HuH-7 (cell line): ENCODE measurements around the gene VAV2.

Experiments used
- DNase-seq: peaks from one replicate; pipeline ENCODE4 v3.0.0; 2011; ENCODE audit warnings: low spot score

VAV2 gene

GRCh38 chr9:133739408-133740280 lies 252.5 kb downstream of the VAV2 start:
- peak; percentile 78 for DNase-seq

- no peak for DNase-seq
Observed at GRCh38 chr9:133738640-133739225, 253.4 kb downstream of the VAV2 start.

GRCh38 chr9:133737774-133738639 lies 254.1 kb downstream of the VAV2 start, which contains the start of gene SARDH:
Gene SARDH (minus strand): TSS chr9:133738352. CDS start chr9:133734173, 4,179 bp downstream.
- peak; percentile 96 for DNase-seq

GRCh38 chr9:133737071-133737773 lies 254.9 kb downstream of the VAV2 start:
- DNase-seq = no peak

GRCh38 chr9:133735931-133736330 lies 256.2 kb downstream of the VAV2 start:
- no peak for DNase-seq

GRCh38 chr9:133735415-133735775 lies 256.7 kb downstream of the VAV2 start:
- DNase-seq = no peak

GRCh38 chr9:133734590-133735414 lies 257.3 kb downstream of the VAV2 start:
- no peak for DNase-seq

GRCh38 chr9:133733796-133734533 lies 258.2 kb downstream of the VAV2 start:
- no peak for DNase-seq

- no peak for DNase-seq
Observed at GRCh38 chr9:133733421-133733795, 258.7 kb downstream of the VAV2 start.

- DNase-seq = no peak
Observed at GRCh38 chr9:133732639-133733408, 259.3 kb downstream of the VAV2 start.

- DNase-seq = peak; percentile 61
Observed at GRCh38 chr9:133731876-133732638, 260.1 kb downstream of the VAV2 start.

- no peak for DNase-seq
Observed at GRCh38 chr9:133730994-133731715, 261.0 kb downstream of the VAV2 start.

- DNase-seq = no peak
Observed at GRCh38 chr9:133729617-133730281, 262.4 kb downstream of the VAV2 start.

GRCh38 chr9:133728856-133729616 lies 263.1 kb downstream of the VAV2 start:
- no peak for DNase-seq

- no peak for DNase-seq
Observed at GRCh38 chr9:133727876-133728441, 264.2 kb downstream of the VAV2 start.

GRCh38 chr9:133727277-133727875 lies 264.7 kb downstream of the VAV2 start:
- peak; percentile 75 for DNase-seq
